Right lobe of liver (tissue), 4 donors: ENCODE data around the gene PIRT.

ENCODE experiments used
- CTCF ChIP-seq, 4 donors: fragments of 200-600 bp in 3 of 4; fragments of 450-650 bp in 1 of 4; IDR thresholded peaks; one replicate each; pipeline versions ENCODE4 v1.5.1 to v1.8.0; 2016 to 2022; ENCODE audit warnings: antibody characterized with exemption in 4 of 4, mild to moderate bottlenecking in 2 of 4
- POLR2A ChIP-seq: fragments of 450-650 bp; IDR thresholded peaks from one replicate; pipeline ENCODE4 v1.6.1; 2017; ENCODE audit warnings: antibody characterized with exemption, mild to moderate bottlenecking
- donor health status: DM: no; HTN: no; CAD: no.
- donor health status: DM: no; HTN: no; CAD: no.
- donor health status: DM: no; HTN: yes; CAD: no.

GRCh38 chr17:10805911-10806310 lies 32.0 kb downstream of the PIRT start:
- TF ChIP-seq POLR2A (no peak), CTCF (IDR thresholded peaks at IDR 0.05) (no peak)
